Tibial nerve (tissue), 3 donors: ENCODE results near the gene FAM210A.

Experiments used
- CTCF ChIP-seq, 5 experiments: fragments of 200-600 bp in 3 of 5; fragments of 450-650 bp in 2 of 5; sonication (generic) in 3 of 5; IDR thresholded peaks; one replicate each; pipeline ENCODE4 v1.5.1; 2016 to 2019; ENCODE audit warnings: antibody characterized with exemption in 5 of 5, mild to moderate bottlenecking in 3 of 5, moderate library complexity in 2 of 5
- POLR2A ChIP-seq, 2 donors: fragments of 450-650 bp; IDR thresholded peaks; one replicate each; pipeline ENCODE4 v1.6.1; 2017; ENCODE audit warnings: antibody characterized with exemption in 2 of 2, mild to moderate bottlenecking in 2 of 2, moderate library complexity in 2 of 2

- TF ChIP-seq CTCF (IDR thresholded peaks at IDR 0.05) (no peak), POLR2A (IDR thresholded peaks at IDR 0.05) (no peak)
These were observed 9.4 kb downstream of the FAM210A start for GRCh38 chr18:13716916-13717315.
